Measurements from ENCODE around the gene DCUN1D2.
"Not testable (repeated sequence)": the region's sequence is repeated elsewhere in the genome, so short reads cannot be mapped to it uniquely, and the experiment has no call there.

The DCUN1D2 gene

DNA sequence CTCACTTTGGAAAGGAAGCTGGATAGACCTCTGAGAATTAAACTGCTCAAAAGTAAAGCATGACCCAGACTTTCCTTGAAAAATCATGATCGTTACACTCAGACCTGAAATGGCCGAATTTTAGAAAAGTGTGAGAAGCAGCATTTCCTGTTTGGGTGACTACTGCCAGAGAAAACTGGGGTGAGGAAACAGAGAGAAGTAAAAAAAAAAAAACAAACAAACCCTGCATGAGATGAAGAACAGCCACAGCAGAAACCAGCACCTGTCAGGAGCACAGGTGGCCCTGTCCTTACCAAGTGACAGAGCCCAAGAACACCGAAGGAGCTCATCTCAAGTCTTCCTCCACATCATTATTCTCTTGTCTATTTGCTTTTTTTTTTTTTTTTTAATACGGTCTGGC lies 25.2 kb downstream of the DCUN1D2 start:
- DNase-seq (ENCODE audit: low read depth) = no peak

DNA sequence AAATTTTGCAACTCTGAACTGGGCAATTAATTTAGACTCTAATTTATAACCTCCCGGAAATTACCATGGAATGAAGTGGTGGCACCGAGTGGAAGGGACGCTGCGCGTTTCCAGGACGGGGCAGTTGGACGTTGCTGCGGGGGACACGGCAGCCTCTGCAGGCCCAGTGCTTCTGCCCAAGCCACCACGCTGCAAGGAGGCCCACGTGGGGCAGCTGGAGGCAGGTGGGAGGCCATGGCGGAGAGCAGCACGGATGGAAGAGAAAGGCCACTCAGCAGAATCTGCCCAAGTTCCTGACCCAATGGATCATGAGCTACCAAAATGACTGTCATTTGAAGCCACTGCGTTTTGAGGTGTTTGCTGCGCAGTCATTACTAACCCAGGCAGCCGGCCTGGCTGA lies 26.0 kb downstream of the DCUN1D2 start:
- no peak for DNase-seq (ENCODE audit: low read depth)

DNA sequence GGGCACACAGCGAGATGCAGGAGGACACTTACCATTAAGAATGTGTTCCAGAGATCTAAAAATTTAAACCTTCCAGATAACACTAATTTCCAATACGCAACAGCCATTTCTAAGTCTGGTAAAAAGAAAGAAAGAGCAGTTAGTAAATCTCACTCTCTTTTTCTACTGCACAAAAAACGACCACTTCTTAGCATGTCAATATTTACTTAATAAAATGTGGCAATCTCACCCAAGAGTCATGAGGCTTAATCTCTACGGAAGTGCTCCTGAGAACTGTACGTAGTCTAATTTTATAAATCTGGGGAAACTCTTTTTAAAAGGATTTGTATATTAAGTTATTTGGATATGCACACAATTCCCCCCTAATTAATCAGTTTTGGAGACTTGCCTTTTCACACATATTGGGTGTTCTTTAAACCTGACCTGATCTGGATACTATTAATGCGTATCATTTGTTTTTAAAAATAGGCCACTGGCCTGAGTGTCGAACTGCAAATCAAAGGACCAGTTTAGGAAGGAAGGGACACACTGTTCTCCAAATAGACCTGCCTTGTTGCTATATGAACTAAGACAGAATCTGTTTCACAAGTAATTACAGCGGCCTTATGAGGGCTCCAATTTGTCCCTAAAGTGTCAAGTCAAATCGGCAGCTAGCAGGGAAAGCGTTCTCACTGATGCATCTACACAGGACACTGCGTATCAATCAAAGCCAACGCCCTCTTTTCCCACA lies 29.3 kb downstream of the DCUN1D2 start:
- DNase-seq (ENCODE audit: low read depth) = no peak

GRCh38 chr13:113460599-113460998 lies 29.9 kb downstream of the DCUN1D2 start:
- DNase-seq (ENCODE audit: low read depth) = no peak

GRCh38 chr13:113460064-113460555 lies 30.4 kb downstream of the DCUN1D2 start:
- no peak for DNase-seq (ENCODE audit: low read depth)

DNA sequence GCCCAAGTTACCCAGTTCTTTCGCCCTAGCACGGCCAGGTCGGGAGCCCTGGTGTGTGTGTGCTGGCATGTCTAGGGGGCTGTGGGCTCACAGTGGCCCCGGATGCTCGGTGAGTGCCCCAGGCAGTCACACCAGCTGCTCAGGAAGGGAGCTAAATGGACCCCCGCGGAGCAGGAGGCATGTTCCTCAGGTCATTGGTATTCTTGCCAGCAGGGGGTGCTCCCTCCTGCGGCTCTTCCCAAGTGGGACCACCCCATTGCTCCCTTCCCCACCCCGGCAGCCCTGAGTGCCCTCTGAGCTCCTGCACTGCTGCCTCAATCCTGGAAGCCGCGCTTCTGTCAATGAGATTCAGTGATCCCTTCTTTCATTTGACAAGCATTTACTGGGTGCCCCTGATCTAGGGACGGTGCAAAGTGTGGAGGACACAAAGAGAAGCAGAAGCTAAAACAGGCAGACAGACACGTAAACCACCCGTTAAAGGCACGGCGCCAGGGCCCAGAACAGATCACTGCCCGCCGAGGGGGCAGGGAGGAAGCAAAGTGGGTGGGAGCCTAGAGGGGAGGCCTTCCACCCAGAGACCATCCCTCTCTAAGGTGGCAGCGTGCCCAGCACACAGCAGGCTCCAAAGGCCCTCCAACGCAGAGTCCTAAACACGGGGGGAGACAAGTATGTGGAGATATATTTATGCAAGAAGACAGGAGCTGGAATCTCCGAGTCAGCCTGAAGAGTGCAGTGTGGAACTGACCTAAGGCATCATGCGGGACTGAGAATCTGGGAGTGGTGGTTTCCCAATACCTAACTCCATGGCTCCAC lies 32.1 kb downstream of the DCUN1D2 start:
- DNase-seq (ENCODE audit: low read depth) = no peak

DNA sequence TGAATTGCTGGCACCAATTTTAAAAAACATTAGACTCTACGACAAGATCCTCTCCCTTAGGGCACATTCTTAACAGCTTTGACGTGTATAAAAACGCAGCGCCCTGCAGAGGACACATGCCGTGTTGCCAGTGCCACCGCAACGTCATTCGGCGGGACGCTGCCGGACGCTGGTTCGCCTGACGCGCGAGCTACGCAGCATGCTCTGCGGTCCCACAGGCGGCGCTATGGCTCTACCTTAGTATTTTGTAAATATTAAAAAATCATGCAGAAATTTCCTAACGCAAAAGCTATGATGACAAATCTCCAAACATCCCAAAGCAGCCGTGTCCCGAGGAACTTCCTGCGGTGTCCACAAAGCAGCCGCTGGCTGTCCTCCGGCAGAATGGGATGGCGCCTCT lies 33.0 kb downstream of the DCUN1D2 start:
- no peak for DNase-seq (ENCODE audit: low read depth)

DNA sequence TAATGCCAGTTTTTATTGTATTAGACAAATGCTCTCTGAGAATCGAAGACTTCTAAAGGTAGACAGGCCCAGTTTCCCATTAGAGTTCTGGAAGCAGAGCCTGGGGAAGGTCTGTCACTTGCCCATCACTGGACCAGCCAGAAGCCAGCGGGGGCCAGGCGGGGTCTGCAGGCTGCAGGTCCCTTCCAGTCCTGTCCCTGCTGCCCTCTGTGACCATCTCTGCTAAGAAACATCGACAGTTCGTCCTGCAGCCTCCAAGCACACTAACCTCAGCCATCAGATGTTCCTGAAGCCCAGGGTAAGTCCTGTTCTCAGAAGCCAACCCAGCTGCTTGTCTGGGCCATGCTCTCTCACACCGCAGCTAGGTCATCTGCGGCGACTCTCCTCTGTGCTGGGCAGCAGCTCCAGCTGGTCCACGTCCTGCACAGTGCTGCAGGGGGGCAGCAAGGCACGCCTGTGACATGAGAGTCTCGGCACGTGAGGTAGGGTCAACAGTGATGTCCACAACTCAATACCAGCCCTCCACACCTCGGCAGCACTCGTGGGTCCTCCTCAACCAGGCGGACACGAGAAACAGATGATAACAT lies 34.3 kb downstream of the DCUN1D2 start:
- no peak for DNase-seq (ENCODE audit: low read depth)

DNA sequence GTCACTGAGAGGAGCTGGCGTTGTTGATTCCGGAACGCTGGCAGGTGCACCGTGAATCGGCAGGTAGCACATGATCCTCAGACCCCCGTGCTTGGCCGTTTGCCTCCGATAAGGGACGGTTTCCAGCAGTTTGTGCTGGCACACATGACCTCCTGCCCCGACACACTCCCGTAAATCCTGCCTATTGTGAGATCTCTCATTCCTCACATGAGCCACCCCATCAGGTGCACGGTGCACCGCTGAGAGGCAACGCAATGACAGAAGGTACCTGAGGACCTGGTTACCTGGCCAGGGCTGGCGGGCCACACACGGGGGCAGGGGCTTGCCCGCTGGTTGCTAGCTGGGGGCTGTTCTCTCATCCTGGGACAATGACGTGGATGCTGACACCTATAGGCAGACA lies 35.1 kb downstream of the DCUN1D2 start:
- no peak for DNase-seq (ENCODE audit: low read depth)

- DNase-seq (ENCODE audit: low read depth) = no peak
These were observed 35.6 kb downstream of the DCUN1D2 start for GRCh38 chr13:113454936-113455335.

DNA sequence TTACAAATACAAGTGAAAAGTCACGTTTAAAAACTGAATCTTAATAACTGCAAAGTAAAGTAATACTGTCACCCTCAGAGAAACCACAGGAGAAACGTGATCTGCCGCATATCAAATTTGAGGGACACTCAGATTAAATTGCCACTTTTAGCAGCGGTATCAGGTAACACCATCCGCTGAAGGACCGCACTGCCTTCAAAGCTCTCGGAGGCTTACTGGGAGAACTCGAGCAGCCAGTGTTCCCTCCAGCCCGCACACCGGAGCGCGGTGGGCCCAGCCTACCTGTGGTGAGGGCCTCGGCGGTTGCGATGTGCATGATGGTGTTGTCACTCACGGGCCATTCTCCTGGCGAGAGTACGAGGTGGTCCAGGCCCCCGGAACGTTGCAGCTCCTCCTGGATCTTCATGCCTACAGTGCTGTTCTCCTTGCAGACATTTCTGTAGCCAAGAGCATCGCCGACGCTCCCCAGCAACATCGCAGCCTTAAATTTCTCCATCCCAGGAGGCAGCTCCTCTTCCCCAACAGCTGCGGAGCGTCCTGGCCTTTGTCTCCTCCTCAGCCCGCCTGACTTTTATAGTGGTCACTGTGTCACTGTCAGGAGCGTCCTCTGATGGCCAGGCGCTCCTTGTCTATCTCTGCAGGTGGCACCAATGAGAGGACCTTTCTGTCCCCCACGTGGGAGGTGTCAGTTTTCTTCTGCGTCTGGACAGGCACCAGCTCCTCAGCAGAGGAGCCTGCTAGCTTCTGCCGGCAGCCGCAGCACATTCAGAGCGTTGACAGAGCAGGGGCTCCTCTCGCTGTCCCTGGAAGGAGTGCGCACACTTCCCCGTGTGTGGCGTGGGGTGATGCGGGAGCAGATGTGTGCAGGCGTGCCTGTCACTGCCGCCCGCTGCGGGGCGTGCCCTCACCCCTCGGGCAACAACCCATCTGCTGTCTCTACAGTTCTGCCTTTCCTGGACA lies 37.3 kb downstream of the DCUN1D2 start, which contains the start of gene ADPRHL1:
Gene ADPRHL1 (minus strand): TSS at position 547 of the 960 bp plus-strand sequence. CDS start 51 bp downstream, at position 496.
- no peak for DNase-seq (ENCODE audit: low read depth)

GRCh38 chr13:113452466-113452865 lies 38.0 kb downstream of the DCUN1D2 start:
- DNase-seq (ENCODE audit: low read depth) = no peak

GRCh38 chr13:113451951-113452421 lies 38.5 kb downstream of the DCUN1D2 start:
- no peak for DNase-seq (ENCODE audit: low read depth)

DNA sequence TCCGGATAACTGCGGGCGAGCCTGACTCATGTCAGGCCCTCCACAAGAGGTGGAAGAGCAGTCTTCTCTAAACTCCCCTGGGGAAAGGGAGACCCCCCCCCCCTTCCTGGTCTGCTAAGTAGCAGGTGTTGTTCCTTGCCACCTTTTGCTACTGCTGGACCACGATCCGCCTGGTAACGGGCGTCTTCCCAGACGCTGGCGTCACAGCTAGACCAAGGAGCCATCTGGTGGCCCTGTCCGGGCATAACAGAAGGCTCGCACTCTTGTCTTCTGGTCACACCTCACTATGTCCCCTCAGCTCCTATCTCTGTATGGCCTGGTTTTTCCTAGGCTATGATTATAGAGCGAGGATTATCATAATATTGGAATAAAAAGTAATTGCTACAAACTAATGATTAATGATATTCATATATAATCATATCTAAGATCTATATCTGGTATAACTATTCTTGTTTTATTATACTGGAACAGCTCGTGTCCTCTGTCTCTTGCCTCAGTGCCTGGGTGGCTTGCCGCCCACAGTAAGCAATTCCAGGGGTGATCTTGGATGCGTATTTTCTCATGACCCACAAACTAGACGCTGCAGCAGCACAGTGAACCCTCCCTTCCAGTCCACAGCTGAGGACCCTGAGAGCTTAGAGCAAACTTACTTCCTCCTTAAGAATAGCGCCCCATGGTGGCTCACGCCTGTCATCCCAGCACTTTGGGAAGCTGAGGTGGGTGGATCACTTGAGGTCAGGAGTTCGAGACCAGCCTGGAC lies 39.5 kb downstream of the DCUN1D2 start:
- not testable (repeated sequence) for DNase-seq (ENCODE audit: low read depth)

DNA sequence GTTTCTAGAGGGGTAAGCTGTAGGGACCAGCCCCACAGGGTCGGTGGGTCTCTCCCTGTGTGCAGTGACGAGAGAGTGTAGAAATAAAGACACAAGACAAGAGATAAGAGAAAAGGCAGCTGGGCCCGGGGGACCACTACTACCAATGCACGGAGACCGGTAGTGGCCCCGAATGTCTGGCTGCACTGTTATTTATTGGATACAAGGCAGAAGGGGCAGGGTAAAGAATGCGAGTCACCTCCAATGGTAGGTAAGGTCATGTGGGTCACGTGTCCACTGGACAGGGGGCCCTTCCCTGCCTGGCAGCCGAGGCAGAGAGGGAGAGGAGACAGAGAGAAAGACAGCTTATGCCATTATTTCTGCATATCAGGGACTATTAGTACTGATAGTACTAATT lies 40.2 kb downstream of the DCUN1D2 start:
- DNase-seq (ENCODE audit: low read depth) = not testable (repeated sequence)

GRCh38 chr13:113449693-113450347 lies 40.7 kb downstream of the DCUN1D2 start:
- no peak for DNase-seq (ENCODE audit: low read depth)

- peak; percentile 38 for DNase-seq (ENCODE audit: low read depth)
These were observed 41.4 kb downstream of the DCUN1D2 start for GRCh38 chr13:113448885-113449692.

- no peak for DNase-seq (ENCODE audit: low read depth)
These were observed 42.0 kb downstream of the DCUN1D2 start for GRCh38 chr13:113448545-113448884.

- no peak for DNase-seq (ENCODE audit: low read depth)
These were observed 42.9 kb downstream of the DCUN1D2 start for GRCh38 chr13:113447596-113447995.
